ENCODE results near the gene NR1D1.

The NR1D1 gene

DNA sequence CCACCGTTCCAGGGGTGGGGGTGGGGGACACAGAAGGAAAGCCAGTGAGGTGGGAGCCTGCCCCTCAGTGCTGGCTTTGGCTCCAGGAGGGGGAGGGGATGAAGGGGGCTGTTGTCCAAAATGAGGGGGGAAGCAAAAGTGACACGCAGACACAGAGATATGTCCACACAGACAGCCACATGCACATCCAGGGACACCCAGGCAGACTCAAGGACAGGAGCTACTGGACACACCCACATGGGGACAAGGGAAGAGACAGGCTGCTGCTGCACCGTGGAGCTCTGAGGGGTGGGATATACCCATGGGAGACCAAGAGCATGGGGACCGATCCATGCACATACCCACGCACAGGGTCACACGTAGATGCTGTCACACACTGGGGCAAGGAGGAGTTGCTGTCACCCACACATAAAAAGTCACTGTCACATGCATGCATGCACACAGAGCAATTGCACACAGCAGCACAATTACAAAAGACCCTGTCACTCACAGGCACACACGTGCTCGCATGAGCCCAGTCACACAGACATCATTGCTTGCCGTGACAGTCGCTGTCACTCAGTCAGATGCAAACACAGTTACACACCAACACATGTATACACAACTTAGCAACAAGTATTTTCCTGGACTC is 36.4 kb downstream of the NR1D1 start:
- no peak for DNase-seq (ENCODE audit: extremely low read depth in 1 of 2, low read depth in 1 of 2)

DNA sequence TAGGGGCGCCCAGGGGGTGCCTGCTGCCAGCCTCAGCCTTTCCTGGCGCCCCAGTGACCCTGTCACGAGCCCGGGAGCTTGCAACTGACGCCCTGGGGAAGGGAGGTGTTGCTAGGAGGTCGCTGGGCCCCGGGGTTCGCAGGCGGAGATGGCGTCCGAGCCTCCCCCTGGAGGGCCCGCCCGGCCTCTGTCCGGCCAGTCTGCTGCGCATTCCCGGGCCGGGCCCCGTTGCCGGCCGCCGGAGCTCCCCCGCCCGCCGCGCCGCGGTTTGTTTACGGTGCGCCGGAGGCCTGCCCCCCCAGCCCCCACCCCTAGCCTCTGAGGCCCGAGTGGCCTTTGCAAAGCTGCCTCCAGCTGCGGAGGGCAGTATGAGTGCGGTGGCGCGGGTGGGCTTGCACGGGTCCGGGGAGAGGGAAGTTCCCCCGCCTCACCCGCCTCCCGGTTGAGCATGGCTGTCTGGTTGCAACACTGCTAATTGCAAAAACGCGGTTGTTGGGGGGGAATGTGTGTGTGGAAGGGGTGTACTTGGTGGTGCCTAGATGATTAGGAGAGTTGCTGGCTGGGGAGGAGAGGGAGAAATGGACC is 37.1 kb downstream of the NR1D1 start:
- DNase-seq (ENCODE audit: extremely low read depth in 1 of 2, low read depth in 1 of 2), result no peak

DNA sequence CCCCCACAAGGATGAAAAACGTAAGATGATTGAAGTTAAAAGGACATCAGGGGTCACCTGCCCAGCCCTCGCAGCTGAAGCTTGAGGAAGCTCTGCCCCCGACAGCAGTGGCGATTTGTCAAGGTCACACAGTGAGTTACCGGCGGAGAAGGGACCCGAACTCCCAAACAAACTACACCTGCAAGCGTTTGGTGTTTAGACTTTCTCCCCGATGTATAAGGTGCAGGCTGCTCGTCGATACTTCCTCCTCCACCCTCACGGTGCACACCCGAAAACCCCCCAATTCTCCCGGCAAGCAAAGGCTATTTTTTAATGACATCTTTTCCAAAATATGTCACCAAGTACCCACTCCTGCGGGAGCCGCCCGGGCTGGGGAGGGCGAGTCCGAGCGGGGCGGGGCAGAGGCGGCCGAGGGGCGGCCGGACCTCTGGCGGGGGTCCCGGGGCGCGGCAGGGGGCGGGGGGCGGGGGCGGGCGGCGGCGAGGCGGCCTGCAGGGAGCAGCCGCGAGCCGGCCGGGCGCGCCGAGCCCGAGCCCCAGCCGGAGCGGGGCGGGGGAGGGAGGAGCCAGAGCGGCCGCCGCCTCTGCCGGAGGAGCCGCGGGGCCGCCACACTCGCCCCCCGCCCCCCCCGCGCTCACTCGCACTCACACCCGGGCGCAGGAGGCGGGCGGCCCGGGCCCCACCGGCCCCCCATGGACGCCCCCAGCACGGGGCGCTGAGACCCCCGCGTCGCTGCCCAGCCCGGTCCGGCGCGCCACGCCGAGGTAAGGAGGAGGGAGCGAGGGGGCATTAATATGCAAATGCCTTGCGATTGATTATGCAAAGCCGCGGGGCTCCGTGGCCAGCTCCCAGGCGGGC is 37.8 kb downstream of the NR1D1 start, which contains the start of gene THRA:
Gene THRA, plus strand, starts transcription at position 637 of the 858 bp plus-strand sequence. CDS start 11,524 bp downstream, outside the sequence.
- DNase-seq (ENCODE audit: extremely low read depth in 1 of 2, low read depth in 1 of 2), result peak in 1 of 2 donors; percentile 59

DNA sequence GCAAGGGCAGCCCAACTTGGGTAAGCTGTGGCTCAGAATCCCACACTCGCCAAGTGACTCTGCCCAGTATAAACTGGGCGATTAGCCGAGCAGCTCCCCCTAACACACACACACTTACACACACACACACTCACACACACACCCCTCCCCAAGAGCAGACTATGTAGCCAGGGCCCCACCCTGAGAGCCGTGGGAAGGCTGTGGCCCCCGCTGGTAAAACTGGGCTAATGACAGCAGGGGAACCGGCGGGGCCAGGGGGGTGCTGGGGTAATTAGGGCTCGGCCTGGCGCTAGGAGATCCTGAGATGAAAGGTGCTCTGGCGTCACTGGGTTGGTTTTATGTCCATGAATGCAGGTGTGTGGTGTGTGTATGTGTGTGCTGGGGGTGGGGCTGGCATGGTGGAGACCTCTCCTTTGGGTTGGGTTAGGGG is 38.8 kb downstream of the NR1D1 start:
- no peak for DNase-seq (ENCODE audit: extremely low read depth in 1 of 2, low read depth in 1 of 2)

DNA sequence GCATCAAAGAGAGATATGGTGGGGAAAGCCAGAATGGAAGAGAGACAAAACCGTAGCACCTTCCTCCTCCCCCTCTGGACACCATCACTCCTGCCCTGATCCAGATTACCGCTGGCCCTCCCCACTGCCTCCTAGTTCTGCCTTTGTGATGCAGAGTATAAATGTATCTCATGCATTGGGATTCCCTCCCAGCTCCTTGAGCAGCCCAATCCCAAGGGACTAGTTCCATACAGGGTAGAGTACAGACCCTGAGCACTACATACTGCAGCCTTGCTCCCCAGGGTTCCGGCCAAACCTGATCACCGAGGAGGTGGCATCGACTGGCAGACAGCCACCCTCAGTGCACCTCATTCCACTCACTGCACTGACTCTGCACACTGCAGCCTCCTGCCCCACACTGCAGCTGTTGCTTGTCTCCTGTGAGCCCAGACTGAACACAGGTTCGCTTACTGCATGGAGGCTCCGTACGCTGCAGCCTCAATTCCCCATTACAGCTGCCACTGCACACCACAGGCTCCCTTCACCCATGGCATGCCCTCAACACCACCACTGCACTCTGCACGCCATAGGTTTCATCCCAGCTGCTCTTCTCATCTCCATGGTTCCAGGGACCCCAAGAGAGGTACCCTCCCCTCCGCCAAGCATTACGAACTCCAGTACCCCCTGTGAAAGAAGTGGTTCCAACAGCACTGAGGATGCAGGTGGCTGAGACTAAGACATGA is 39.3 kb downstream of the NR1D1 start:
- no peak for DNase-seq (ENCODE audit: extremely low read depth in 1 of 2, low read depth in 1 of 2)

DNA sequence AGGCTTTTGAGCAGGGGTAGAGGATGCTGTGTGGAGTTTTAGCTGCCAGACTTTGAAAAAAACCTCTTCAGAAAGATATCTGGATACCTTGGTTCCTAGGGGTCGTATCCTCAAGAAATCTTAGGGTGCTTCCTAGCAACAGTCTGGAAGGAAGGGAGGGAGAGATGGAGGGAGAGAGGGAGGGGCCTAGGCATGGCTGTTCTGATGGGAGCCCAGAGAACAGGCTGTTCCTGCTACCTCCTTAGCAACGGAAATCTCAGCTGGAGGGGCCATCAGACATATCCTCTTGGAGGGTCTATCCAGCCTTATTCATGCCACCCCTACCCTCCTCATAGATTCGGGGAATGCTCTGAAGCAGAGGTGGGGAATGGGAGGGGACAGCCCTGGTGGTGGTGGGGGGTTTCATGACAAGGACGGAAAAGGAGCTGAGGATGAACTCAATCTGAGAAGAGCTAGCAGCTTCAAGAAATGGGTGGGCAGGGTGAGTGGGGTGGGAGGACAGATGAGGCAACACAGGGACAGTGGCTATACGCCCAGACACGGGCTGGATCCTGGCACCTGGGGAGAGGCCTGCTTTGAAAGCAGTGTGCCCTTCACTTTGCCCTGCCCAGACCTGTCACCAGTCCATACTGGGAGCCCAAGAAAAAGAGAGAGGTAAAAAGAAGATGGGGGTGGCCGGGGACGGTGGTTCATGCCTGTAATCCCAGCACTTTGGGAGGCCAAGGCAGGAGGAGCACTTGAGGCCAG is 40.5 kb downstream of the NR1D1 start:
- no peak for DNase-seq (ENCODE audit: extremely low read depth in 1 of 2, low read depth in 1 of 2)

DNA sequence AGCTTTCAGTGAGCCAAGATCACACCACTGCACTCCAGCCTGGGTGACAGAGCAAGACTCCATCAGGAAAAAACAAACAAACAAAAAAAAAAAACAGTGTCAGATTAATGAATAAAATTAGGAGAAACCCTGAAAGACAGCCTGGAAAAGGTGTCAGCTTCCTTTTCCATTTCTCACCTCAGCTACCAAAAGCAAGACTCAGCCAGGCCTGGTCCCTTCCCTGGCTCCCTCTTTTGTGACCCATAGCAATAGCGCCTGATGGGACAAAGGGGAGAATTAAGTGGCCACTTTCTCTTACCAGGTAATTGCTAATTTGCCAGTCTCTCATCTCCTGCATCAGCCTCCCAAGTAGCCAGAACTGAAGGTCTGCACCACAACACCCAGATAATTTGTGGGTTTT is 41.5 kb downstream of the NR1D1 start:
- DNase-seq (ENCODE audit: extremely low read depth in 1 of 2, low read depth in 1 of 2), result no peak

DNA sequence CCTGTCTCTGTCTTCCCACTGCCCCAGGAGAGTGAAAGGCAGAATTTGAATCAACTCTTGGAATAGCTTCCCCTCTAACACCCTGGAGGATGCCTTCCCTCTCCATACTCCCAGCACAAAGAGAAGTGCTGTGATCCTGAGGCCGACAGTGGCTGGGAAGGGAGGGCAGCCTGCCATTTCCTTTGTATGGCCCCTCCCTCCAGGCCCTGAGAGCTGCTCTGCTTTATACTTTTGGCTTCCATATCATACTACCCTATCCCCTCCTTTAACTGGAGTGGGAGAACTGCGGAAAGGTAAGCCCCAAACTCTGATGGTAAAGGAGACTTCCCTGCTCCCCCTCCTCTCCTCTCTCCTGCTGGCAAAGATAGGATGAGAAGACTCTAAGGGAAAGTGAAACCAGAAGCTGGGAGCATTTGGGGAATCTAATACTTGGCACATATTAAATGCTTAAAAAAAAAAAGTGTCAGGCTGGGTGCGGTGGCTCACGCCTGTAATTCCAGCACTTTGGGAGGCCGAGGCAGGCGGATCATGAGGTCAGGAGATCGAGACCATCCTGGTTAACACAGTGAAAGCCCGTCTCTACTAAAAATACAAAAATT is 42.1 kb downstream of the NR1D1 start:
- no peak for DNase-seq (ENCODE audit: extremely low read depth in 1 of 2, low read depth in 1 of 2)

DNA sequence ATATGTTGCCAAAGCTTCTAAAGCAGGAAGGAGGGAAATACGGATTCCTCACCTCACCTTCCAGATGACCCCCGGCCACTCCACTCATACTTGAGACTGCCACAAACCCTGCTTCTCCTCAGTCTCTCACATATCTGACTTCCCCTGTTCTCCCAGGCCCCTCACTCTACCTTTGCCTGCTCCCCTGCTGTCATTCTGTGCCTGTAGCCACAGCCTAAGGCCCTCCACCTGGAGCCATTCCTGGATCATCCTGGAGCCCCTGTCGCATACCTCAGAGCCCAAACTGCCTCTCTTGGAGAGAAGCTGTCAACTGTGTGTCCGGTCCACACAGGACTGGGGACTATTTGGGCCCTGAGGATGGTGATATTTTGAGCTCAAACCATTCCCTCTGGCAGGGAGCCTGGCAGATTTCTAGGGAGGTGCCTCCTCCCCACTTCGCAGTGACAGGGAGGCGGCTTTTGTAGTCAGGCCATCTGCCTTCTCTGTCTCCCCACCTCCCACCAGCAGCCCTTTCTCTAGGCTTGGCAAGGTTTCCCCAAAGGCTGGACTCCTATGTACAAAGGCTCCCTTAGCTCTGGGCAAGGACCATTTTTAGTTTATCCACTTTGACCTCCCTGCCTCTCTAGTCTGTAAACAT is 43.9 kb downstream of the NR1D1 start:
- DNase-seq (ENCODE audit: extremely low read depth in 1 of 2, low read depth in 1 of 2), result no peak

Measured in activated CD8-positive, alpha-beta memory T cell treated with anti-CD3 and anti-CD28 coated beads for 1 hour (primary cell).